Stomach (tissue), 4 donors: ENCODE measurements around the gene PPP1R9B.

Experiments
- EP300 ChIP-seq: sonication (generic); formaldehyde crosslinking; IDR thresholded peaks from one replicate; pipeline ENCODE4 v1.6.1; 2017; ENCODE audit warnings: antibody characterized with exemption
- POLR2A ChIP-seq, 4 donors: fragments of 450-650 bp; IDR thresholded peaks; one replicate each; pipeline ENCODE4 v1.6.1; 2016; ENCODE audit warnings: antibody characterized with exemption in 4 of 4, control low read depth in 2 of 4, mild to moderate bottlenecking in 1 of 4, moderate library complexity in 1 of 4
- POLR2AphosphoS5 ChIP-seq, 3 donors: sonication (generic); formaldehyde crosslinking; IDR thresholded peaks; one replicate each; pipeline ENCODE4 v1.6.1; 2016; ENCODE audit warnings: antibody characterized with exemption in 3 of 3
- TF ChIP-seq, protein P1 (sequence below), 7 experiments: fragments of 450-650 bp in 4 of 7; fragments of 200-600 bp in 3 of 7; sonication (generic) in 3 of 7; IDR thresholded peaks; one replicate each; pipeline ENCODE4 v1.5.1; 2016 to 2019; ENCODE audit warnings: antibody characterized with exemption in 7 of 7, control low read depth in 2 of 7, mild to moderate bottlenecking in 1 of 7

DNA sequence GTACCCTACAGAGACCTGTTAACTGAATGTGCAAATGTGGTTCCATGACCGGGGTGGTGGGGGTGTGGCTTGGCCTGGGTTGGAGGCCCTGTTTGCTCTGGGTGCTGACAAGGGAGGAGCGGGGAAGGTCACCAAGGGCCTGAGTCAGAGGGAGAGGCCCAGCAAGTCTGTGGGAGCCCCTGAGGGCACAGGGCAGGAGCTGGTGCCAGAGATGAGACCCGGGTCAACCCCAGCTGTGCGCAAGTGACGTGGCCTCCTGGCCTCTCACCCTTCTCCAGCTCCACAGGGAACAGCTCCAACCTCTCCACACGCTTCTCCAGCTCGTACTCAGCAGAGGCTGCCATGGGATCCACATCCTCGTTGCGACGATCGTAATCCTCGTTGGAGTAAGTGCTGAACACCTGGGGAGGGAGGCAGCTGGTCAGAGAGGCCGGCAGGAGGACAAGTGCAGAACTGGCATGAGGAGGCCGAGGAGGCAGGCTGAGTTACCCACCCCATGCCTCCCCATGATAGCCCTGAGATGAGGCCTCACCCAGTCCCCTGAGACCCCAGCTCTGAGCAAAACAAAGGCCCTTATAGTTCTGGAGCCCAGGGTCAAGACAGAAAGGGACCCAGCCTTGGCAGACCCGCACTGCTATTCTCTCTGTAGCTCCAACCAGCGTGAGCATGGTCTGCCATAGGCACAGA lies 5.5 kb downstream of the PPP1R9B start:
- TF ChIP-seq, protein P1, sequence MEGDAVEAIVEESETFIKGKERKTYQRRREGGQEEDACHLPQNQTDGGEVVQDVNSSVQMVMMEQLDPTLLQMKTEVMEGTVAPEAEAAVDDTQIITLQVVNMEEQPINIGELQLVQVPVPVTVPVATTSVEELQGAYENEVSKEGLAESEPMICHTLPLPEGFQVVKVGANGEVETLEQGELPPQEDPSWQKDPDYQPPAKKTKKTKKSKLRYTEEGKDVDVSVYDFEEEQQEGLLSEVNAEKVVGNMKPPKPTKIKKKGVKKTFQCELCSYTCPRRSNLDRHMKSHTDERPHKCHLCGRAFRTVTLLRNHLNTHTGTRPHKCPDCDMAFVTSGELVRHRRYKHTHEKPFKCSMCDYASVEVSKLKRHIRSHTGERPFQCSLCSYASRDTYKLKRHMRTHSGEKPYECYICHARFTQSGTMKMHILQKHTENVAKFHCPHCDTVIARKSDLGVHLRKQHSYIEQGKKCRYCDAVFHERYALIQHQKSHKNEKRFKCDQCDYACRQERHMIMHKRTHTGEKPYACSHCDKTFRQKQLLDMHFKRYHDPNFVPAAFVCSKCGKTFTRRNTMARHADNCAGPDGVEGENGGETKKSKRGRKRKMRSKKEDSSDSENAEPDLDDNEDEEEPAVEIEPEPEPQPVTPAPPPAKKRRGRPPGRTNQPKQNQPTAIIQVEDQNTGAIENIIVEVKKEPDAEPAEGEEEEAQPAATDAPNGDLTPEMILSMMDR (IDR thresholded peaks at IDR 0.05) = no peak
- TF ChIP-seq POLR2A (IDR thresholded peaks at IDR 0.05) (no peak), EP300 (no peak), POLR2AphosphoS5 (IDR thresholded peaks at IDR 0.05) (no peak)
